Measurements from ENCODE around the gene SMO. TPM values are rescaled to one million over a fixed set of nuclear protein-coding genes. Genes with fewer than 3 reads are reported as not detected.
A peak's percentile ranks its signal among the peaks of the same experiment; 100 is the strongest.

Gene SMO
- total and polyA plus RNA-seq, 2 donors (not counting 1 experiment from before 2014, with no cell fraction given) = 4.5 to 12.6 TPM

DNA sequence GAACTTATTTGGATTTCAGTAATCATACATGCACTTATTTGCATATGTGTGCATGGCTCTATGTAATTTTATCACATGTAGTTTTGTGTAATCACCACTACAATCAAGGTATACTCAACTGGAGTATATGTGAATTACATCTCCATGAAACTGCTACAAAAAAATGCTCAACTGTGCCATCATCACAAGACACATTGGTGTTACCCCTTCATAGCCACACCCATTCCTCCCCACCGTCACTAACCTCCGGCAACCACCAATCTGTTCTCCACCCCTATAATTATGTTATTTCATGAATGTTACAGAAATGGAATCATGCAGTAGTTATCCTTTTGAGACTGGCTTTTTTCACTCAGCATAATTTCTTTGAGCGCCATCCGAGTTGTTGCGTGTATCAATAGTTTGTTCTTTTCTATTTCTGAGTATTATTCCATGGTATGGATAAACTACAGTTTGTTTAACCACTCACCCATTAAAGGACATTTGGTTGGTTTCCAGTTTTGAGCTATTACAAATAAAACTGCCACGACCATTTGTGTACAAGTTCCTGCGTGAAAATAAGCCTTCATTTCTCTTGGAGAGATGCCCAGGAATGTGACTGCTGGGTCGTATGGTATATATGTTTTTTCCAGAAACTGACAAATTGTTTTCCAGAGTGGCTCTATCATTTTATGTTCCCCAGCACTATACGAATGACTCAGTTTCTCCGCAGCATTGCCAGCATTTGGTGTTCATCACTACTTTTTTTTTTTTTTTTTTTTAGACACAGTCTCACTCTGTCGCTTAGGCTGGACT lies 11.3 kb upstream of the SMO start:
- H3K9me3 ChIP-seq (ENCODE audit: control insufficient read depth, insufficient read depth, low read depth, low read length) = no peaks in the 10 kb centered on the region
- no peak overlapping the region for H3K4me3 ChIP-seq (replicated peaks in 1 of 4; ENCODE audit: control extremely low read depth in 1 of 4, insufficient read depth in 1 of 4, low read depth in 3 of 4, low read length in 4 of 4)
- no peaks in the 10 kb centered on the region for H3K79me2 ChIP-seq (ENCODE audit: control insufficient read depth, insufficient read depth, low read length)
- H3K27ac ChIP-seq (ENCODE audit: insufficient read depth, low read length) = no peak overlapping the region
- H3K36me3 ChIP-seq (ENCODE audit: control insufficient read depth, insufficient read depth, low read length) = no peaks in the 10 kb centered on the region
- DNase-seq (ENCODE audit: low read depth in 2 of 2) = peak in 1 of 2 donors; percentile 18
- no peak overlapping the region for H2AFZ ChIP-seq (ENCODE audit: low read length)
- H4K20me1 ChIP-seq (ENCODE audit: control insufficient read depth, extremely low read depth, insufficient read depth, low read length) = no peaks in the 10 kb centered on the region
- TF ChIP-seq, protein P1, sequence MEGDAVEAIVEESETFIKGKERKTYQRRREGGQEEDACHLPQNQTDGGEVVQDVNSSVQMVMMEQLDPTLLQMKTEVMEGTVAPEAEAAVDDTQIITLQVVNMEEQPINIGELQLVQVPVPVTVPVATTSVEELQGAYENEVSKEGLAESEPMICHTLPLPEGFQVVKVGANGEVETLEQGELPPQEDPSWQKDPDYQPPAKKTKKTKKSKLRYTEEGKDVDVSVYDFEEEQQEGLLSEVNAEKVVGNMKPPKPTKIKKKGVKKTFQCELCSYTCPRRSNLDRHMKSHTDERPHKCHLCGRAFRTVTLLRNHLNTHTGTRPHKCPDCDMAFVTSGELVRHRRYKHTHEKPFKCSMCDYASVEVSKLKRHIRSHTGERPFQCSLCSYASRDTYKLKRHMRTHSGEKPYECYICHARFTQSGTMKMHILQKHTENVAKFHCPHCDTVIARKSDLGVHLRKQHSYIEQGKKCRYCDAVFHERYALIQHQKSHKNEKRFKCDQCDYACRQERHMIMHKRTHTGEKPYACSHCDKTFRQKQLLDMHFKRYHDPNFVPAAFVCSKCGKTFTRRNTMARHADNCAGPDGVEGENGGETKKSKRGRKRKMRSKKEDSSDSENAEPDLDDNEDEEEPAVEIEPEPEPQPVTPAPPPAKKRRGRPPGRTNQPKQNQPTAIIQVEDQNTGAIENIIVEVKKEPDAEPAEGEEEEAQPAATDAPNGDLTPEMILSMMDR (conservative IDR thresholded peaks at IDR 0.05 in 1 of 2, IDR thresholded peaks at IDR 0.05 in 1 of 2; ENCODE audit: low read depth in 1 of 2, low read length in 2 of 2) = no peak
- TF ChIP-seq EZH2 (IDR thresholded peaks at IDR 0.05; ENCODE audit: low read length, missing control alignments) = no peak
- peaks cover 11% of the 10 kb centered on the region for H3K27me3 ChIP-seq (ENCODE audit: control insufficient read depth, insufficient read depth, low read length)
- H3K9ac ChIP-seq (ENCODE audit: insufficient read depth, low read length) = no peak overlapping the region
- H3K4me1 ChIP-seq (ENCODE audit: control insufficient read depth, extremely low read depth, insufficient read depth, low read length) = no peaks in the 10 kb centered on the region
- H3K4me2 ChIP-seq (ENCODE audit: extremely low read depth, insufficient read depth, low read length) = no peak overlapping the region

DNA sequence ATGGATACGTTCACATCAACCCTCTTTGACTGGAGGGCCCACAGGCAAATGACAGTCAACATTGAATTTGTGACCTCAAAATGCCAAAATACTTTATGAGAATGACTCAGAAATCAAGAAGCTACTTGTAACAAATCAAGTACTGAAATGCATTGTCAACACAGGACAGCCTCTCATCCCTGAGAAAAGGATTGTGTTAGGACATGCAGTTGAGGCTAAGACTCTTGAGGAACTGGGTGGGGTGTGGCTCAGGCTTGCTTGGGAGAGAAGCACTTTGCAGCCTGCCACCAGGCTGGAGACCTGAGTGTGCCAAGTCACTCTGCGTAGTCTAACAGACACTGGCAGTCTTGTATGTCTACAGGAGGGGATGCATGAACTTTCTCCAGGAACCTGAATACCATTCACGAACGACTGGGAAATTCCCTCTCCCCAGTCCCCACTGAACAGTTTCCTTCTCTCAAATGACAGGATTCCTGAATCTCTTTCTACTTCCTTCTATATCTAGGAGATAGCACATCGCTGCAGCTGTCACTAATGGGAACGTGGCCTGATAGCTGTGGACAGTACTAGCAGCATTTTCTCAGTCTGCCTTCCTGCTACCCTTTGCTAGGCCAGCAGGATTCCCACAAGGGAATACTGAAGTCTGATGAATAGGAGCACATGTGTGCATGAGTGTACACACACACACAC lies 3.3 kb upstream of the SMO start:
- H3K4me2 ChIP-seq (ENCODE audit: extremely low read depth, insufficient read depth, low read length) = no peak overlapping the region
- H4K20me1 ChIP-seq (ENCODE audit: control insufficient read depth, extremely low read depth, insufficient read depth, low read length) = no peaks in the 10 kb centered on the region
- H3K27ac ChIP-seq (ENCODE audit: insufficient read depth, low read length) = no peak overlapping the region
- H3K9me3 ChIP-seq (ENCODE audit: control insufficient read depth, insufficient read depth, low read depth, low read length) = no peaks in the 10 kb centered on the region
- H2AFZ ChIP-seq (ENCODE audit: low read length) = no peak overlapping the region
- no peaks in the 10 kb centered on the region for H3K4me1 ChIP-seq (ENCODE audit: control insufficient read depth, extremely low read depth, insufficient read depth, low read length)
- peaks cover 11% of the 10 kb centered on the region for H3K27me3 ChIP-seq (ENCODE audit: control insufficient read depth, insufficient read depth, low read length)
- no peak overlapping the region for H3K9ac ChIP-seq (ENCODE audit: insufficient read depth, low read length)
- H3K4me3 ChIP-seq (replicated peaks in 1 of 4; ENCODE audit: control extremely low read depth in 1 of 4, insufficient read depth in 1 of 4, low read depth in 3 of 4, low read length in 4 of 4) = no peak overlapping the region
- TF ChIP-seq, protein P1 (conservative IDR thresholded peaks at IDR 0.05 in 1 of 2, IDR thresholded peaks at IDR 0.05 in 1 of 2; ENCODE audit: low read depth in 1 of 2, low read length in 2 of 2) = no peak
- TF ChIP-seq EZH2 (IDR thresholded peaks at IDR 0.05; ENCODE audit: low read length, missing control alignments) = no peak
- no peaks in the 10 kb centered on the region for H3K36me3 ChIP-seq (ENCODE audit: control insufficient read depth, insufficient read depth, low read length)
- no peak for DNase-seq (ENCODE audit: low read depth in 2 of 2)
- H3K79me2 ChIP-seq (ENCODE audit: control insufficient read depth, insufficient read depth, low read length) = no peaks in the 10 kb centered on the region

DNA sequence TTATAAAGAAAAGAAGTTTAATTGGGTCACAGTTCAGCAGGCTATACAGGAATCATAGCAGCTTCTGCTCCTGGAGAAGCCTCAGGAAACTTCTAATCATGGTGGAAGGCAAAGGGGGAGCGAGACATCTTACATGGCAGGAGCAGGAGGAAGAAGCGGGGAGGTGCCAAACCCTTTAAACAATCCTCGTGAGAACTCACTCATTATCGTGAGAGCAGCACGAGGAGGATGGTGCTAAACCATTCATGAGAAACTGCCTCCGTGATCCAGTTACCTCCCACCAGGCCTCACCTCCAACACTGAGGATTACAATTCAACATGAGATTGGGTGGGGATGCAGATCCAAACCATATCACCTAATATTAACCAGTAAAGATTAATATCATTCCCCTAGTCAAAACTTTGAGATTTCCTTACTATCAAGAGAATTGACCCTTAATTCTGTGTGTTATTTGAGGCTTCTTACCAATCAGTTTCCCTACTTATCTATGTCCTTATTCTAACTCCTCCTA lies 1.6 kb upstream of the SMO start:
- Histone ChIP-seq H3K79me2 (ENCODE audit: control insufficient read depth, insufficient read depth, low read length) (no peaks in the 10 kb centered on the region), H3K4me2 (ENCODE audit: extremely low read depth, insufficient read depth, low read length) (no peak overlapping the region), H3K4me1 (ENCODE audit: control insufficient read depth, extremely low read depth, insufficient read depth, low read length) (no peaks in the 10 kb centered on the region), H3K27me3 (ENCODE audit: control insufficient read depth, insufficient read depth, low read length) (peaks cover 14% of the 10 kb centered on the region), H3K4me3 (replicated peaks in 1 of 4; ENCODE audit: control extremely low read depth in 1 of 4, insufficient read depth in 1 of 4, low read depth in 3 of 4, low read length in 4 of 4) (no peak overlapping the region), H3K36me3 (ENCODE audit: control insufficient read depth, insufficient read depth, low read length) (no peaks in the 10 kb centered on the region), H3K27ac (ENCODE audit: insufficient read depth, low read length) (no peak overlapping the region), H4K20me1 (ENCODE audit: control insufficient read depth, extremely low read depth, insufficient read depth, low read length) (no peaks in the 10 kb centered on the region), H2AFZ (ENCODE audit: low read length) (no peak overlapping the region), H3K9ac (ENCODE audit: insufficient read depth, low read length) (no peak overlapping the region), H3K9me3 (ENCODE audit: control insufficient read depth, insufficient read depth, low read depth, low read length) (no peaks in the 10 kb centered on the region)
- DNase-seq (ENCODE audit: low read depth in 2 of 2) = no peak
- no peak for TF ChIP-seq EZH2 (IDR thresholded peaks at IDR 0.05; ENCODE audit: low read length, missing control alignments)
- TF ChIP-seq, protein P1 (conservative IDR thresholded peaks at IDR 0.05 in 1 of 2, IDR thresholded peaks at IDR 0.05 in 1 of 2; ENCODE audit: low read depth in 1 of 2, low read length in 2 of 2) = no peak

All from fibroblast of lung (primary cell).